ENCODE data around the gene DPH3. TPM values are rescaled to one million over a fixed set of nuclear protein-coding genes. Genes with fewer than 3 reads are reported as not detected.
A peak's percentile ranks its signal among the peaks of the same experiment; 100 is the strongest.

Gene DPH3
- total and polyA plus RNA-seq, 8 donors, result 4.7 to 21.2 (median 17.4) TPM

GRCh38 chr3:16249336-16249735 is 15.4 kb downstream of the DPH3 start:
- Histone ChIP-seq H3K27me3 (no peaks in the 10 kb centered on the region), H3K4me1 (peaks cover 0 to 30% (median 11%) of the 10 kb centered on the region in 4 donors), H3K4me3 (no peak overlapping the region), H3K9me3 (no peaks in the 10 kb centered on the region), H3K36me3 (no peaks in the 10 kb centered on the region), H3K27ac (no peak overlapping the region)
- WGBS, 5 donors, result 10 to 46% (median 29%) methylated on average over 1 to 3 of the region's 3 CpGs
- intact Hi-C loops (cut with DNase I; ENCODE audit: low total_unique reads), result loop anchor here (10.0 kb wide), 2 partner anchors 435 to 615 kb away; no protein-coding TSS in a partner anchor
- TF ChIP-seq EP300 (IDR thresholded peaks at IDR 0.05) (no peak), POLR2A (IDR thresholded peaks at IDR 0.05) (no peak), CTCF (IDR thresholded peaks at IDR 0.05) (no peak), POLR2AphosphoS5 (IDR thresholded peaks at IDR 0.05) (no peak)
- DNase-seq, result peak in 1 of 2 donors; percentile 16

- 76 to 83% (median 79%) methylated on average over 5 of the region's 5 CpGs for WGBS, 5 donors
- intact Hi-C loops (cut with DNase I; ENCODE audit: low total_unique reads), result loop anchor here (10.0 kb wide), 2 partner anchors 434 to 614 kb away; no protein-coding TSS in a partner anchor
- TF ChIP-seq EP300 (IDR thresholded peaks at IDR 0.05) (no peak), POLR2AphosphoS5 (IDR thresholded peaks at IDR 0.05) (no peak), CTCF (IDR thresholded peaks at IDR 0.05) (no peak), POLR2A (IDR thresholded peaks at IDR 0.05) (no peak)
- no peak for DNase-seq
- Histone ChIP-seq H3K9me3 (no peaks in the 10 kb centered on the region), H3K4me3 (no peak overlapping the region), H3K27ac (no peak overlapping the region), H3K4me1 (peaks cover 0 to 28% (median 11%) of the 10 kb centered on the region in 4 donors), H3K27me3 (no peaks in the 10 kb centered on the region), H3K36me3 (no peaks in the 10 kb centered on the region)
These were observed 16.2 kb downstream of the DPH3 start for GRCh38 chr3:16248556-16248955.

- peak; percentile 85 to 93 for DNase-seq
- peaks cover 0 to 19% (median 8%) of the 10 kb centered on the region in 4 donors for H3K4me1 ChIP-seq
- no peaks in the 10 kb centered on the region for H3K36me3 ChIP-seq
- WGBS, 5 donors, result 23 to 29% (median 26%) methylated on average over 16 to 17 of the region's 17 CpGs
- H3K27me3 ChIP-seq, result no peaks in the 10 kb centered on the region
- H3K4me3 ChIP-seq, result peak overlapping the region in 1 of 4 donors; percentile 20
- no peaks in the 10 kb centered on the region for H3K9me3 ChIP-seq
- intact Hi-C loops (cut with DNase I; ENCODE audit: low total_unique reads), result loop anchor here (10.0 kb wide), 2 partner anchors 433 to 613 kb away; no protein-coding TSS in a partner anchor
- no peak overlapping the region for H3K27ac ChIP-seq
- peak in 5 of 7 experiments; percentile 76 to 98 (median 82) for TF ChIP-seq CTCF (IDR thresholded peaks at IDR 0.05)
- TF ChIP-seq POLR2A (IDR thresholded peaks at IDR 0.05), result no peak
- peak in 1 of 3 donors; percentile 73 for TF ChIP-seq POLR2AphosphoS5 (IDR thresholded peaks at IDR 0.05)
These were observed 17.3 kb downstream of the DPH3 start for GRCh38 chr3:16247282-16248061.

GRCh38 chr3:16245609-16246008 is 19.1 kb downstream of the DPH3 start:
- intact Hi-C loops (cut with DNase I; ENCODE audit: low total_unique reads), result loop anchor here (10.0 kb wide), 2 partner anchors 431 to 611 kb away; no protein-coding TSS in a partner anchor
- Histone ChIP-seq H3K27ac (no peak overlapping the region), H3K36me3 (no peaks in the 10 kb centered on the region), H3K4me1 (peaks cover under 1 to 10% (median 6%) of the 10 kb centered on the region in 4 donors), H3K27me3 (no peaks in the 10 kb centered on the region), H3K9me3 (no peaks in the 10 kb centered on the region), H3K4me3 (no peak overlapping the region)
- TF ChIP-seq CTCF (IDR thresholded peaks at IDR 0.05) (no peak), EP300 (IDR thresholded peaks at IDR 0.05) (no peak), POLR2AphosphoS5 (IDR thresholded peaks at IDR 0.05) (no peak), POLR2A (IDR thresholded peaks at IDR 0.05) (no peak)
- 91 to 96% (median 94%) methylated on average over 3 of the region's 3 CpGs for WGBS, 5 donors
- no peak for DNase-seq

Data from stomach (tissue), 9 donors.